Stimulated activated CD4-positive, alpha-beta T cell treated with anti-CD3 and anti-CD28 coated beads, Interleukin-1b, Interleukin-23, amount 100 ng/mL, for 48 hours (primary cell): ENCODE data around the gene DNMT3A.

Experiments used
- DNase-seq: peaks from one replicate; pipeline ENCODE4 v3.0.0-alpha.2; 2020

DNMT3A gene

DNA sequence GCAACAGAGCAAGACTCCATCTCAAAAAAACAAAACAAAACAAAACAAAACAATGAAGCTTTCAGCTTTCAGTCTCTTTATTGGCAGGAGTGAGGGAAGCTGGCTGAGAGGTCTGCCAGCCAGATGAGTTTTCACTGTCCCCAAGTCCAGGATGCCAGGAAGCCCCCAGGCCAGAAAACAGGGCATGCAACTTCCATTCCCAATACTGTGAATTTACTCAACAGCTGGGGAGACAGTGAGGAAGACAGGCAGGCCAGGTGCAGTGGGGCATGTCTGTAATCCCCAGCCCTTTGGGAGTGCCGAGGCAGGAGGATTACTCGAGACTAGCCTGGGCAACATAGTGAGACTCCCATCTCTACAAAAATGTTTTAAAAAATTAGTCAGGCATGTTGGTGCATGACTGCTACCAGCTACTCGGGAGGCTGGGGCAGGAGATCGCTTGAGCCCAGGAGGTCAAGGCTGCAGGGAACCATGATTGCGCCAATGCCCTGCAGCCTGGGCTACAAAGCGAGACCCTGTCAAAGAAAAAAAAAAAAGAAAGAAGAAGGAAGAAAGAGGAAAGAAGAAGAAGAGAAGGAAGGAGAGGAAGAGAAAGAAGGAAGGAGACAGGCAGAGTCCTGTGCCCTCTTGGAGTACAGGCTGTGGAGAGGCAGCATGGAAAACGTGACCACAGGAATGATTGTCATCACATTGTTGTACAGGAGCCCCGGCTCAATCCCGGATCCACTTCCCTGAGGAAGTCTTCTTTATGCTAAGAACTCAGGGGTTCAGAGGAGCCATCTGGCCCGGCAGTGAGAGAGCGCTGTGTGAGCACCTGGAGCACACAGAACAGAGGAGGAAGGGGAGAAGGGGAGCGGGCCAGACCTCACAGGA lies 144.2 kb downstream of the DNMT3A start:
- no peak for DNase-seq

DNA sequence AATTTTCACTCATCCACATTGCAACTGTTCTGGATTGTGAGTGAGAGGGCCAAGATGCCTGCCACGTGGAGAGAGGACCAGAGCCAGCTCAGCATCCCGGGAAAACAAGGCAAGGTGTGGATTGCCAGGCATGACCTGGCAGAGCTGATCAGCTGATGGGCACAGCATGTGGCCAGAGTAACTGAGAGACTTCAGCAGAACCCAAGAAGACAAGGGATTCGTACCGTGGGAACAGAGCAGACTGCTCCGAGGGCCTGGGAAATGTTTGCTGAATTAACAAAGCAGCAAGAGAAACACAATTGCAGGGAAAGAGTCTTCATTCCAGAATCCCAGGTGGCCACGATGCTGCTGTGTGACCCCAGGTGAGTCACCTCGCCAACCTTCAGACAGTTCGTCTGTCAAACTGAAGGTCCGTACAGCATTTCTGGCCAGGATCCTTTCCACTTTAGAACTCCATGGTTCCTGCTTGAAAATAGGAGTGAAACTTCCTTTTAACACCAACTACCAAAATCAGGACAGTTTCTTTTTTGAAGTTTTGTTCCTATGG lies 147.1 kb downstream of the DNMT3A start:
- no peak for DNase-seq

DNA sequence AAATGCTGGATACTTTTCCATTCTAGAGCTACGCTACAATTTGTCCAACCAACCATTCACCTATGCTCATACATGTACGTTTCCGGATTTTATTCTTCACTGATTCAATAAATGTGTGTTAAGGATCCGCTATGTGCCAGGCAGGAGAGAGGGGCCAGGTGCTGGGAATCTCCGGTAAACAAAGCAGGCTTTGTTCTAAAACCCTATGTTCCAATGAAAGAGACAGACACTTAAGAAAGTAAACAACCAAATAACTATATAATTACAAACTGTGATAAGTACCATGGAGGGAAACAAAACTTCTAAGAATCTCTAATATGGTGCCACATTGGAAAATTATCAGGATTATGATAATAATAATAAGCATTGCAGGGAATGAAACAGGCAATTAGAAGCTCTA lies 151.2 kb downstream of the DNMT3A start:
- DNase-seq: no peak

DNA sequence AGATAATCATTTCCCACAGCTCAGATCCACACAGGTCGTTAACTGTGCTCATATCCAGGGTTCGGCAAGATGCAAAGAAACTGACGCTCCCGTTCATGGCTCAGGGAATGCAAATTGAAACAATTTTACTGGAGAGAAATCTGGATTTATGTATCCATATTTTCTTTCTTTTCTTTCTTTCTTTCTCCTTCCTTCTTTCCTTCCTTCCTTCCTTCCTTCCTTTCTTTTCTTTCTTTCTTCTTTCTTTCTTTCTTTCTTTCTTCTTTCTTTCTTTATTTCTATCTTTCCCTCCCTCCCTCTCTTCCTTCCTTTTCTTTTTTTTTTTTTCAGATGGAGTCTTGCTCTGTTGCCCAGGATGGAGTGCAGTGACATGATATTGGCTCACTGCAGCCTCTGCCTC lies 153.3 kb downstream of the DNMT3A start:
- no peak for DNase-seq

DNA sequence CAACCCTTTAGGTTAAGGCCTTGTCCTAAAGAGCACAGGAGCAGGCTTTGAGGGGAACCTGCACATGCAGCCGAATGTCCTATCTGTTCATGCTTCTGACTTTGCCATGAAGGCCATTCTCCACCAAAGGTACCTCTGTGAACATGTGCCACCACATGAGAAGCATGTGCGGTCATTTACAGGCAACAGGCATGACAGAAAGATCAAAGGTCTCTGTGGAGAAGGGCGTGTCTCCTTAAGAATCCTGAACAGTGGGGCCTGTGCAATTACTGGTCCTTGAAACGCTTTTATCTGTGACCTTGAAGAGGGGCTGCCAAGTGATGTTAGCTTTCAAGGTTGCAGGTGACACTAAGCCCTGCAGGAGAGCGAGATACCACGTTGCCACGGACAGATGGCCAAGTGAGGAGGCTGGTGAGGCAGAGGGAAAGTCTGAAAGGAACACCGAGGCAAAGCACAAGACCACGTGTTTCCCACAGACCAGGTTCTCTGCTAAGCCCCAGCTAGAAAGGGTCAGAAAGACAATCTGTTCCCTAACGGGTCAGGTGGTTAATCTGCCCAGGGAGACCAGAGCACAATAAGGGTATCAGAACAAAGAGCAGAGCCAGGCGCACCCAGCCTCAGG lies 153.9 kb downstream of the DNMT3A start:
- DNase-seq: no peak

DNA sequence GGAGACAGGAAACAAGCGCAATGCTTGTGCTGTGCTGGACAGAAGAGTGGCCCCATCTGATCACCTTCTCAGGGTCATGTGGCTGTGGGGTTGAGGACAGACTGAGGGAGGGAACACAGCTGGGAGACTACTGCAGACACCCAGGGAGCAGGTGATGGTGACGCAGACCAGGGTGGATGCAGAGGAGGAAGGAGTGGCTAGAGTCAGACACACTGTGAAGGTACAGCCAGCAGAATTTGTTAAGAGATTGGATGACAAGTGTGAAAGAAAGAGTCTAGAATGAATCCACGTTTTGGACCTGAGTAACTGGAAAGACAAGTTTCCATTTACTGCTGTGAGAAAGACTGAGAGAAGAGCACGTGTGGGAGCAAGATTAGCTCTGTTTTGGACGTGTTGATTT lies 157.5 kb downstream of the DNMT3A start:
- no peak for DNase-seq

DNA sequence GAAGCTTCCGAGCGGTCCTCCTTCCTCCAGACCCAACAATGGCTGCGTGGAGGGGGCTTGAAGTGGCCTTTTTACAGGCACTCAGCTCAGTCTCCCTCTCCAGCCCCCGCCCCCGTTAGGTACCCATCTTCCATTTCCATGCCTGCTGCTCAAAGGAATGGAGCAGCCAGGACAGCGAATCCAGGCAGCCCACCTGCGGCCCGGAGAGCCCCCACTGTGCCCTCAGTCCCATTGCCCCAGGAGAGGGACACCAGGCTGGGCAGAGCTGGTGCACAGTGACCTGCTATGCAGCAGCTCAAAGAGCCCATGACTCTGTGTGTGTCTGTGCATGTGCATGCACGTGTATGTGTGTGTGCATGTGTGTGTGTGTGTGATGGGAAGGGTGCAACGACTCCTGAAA lies 162.7 kb downstream of the DNMT3A start:
- DNase-seq: no peak
